ENCODE data around the gene FAM237B. TPM values are rescaled to one million over a fixed set of nuclear protein-coding genes. Genes with fewer than 3 reads are reported as not detected.
A peak's percentile ranks its signal among the peaks of the same experiment; 100 is the strongest.

FAM237B gene
- polyA plus RNA-seq, 1 donor = 0.16 TPM

- Histone ChIP-seq H3K27ac (ENCODE audit: low read length) (no peak overlapping the region), H3K4me3 (ENCODE audit: low read length) (no peak overlapping the region), H3K27me3 (ENCODE audit: control insufficient read depth, insufficient read depth, low read length) (no peaks in the 10 kb centered on the region), H3K9me3 (ENCODE audit: control insufficient read depth, low read depth, low read length) (no peaks in the 10 kb centered on the region), H3K4me1 (ENCODE audit: control insufficient read depth, insufficient read depth, low read length) (no peaks in the 10 kb centered on the region), H3K36me3 (ENCODE audit: control insufficient read depth, insufficient read depth, low read length) (peaks cover 2% of the 10 kb centered on the region)
- 79% methylated on average over 2 of the region's 5 CpGs for whole genome bisulfite sequencing (ENCODE audit: insufficient coverage, low lambda C conversion rate)
- DNase-seq = peak in 1 of 2 donors; percentile 21
Observed at GRCh38 chr7:90298145-90299038, 22.7 kb downstream of the FAM237B start.

GRCh38 chr7:90290244-90291113 is 30.6 kb downstream of the FAM237B start:
- no peak for DNase-seq
- peaks cover 6% of the 10 kb centered on the region for H3K36me3 ChIP-seq (ENCODE audit: control insufficient read depth, insufficient read depth, low read length)
- H3K4me3 ChIP-seq (ENCODE audit: low read length) = no peak overlapping the region
- H3K4me1 ChIP-seq (ENCODE audit: control insufficient read depth, insufficient read depth, low read length) = no peaks in the 10 kb centered on the region
- H3K9me3 ChIP-seq (ENCODE audit: control insufficient read depth, low read depth, low read length) = no peaks in the 10 kb centered on the region
- no peaks in the 10 kb centered on the region for H3K27me3 ChIP-seq (ENCODE audit: control insufficient read depth, insufficient read depth, low read length)
- no peak overlapping the region for H3K27ac ChIP-seq (ENCODE audit: low read length)
- WGBS (ENCODE audit: insufficient coverage, low lambda C conversion rate) = no CpG with 5 or more reads among the region's 3 CpGs

GRCh38 chr7:90288154-90288553 is 33.0 kb downstream of the FAM237B start:
- peaks cover 4% of the 10 kb centered on the region for H3K36me3 ChIP-seq (ENCODE audit: control insufficient read depth, insufficient read depth, low read length)
- H3K4me1 ChIP-seq (ENCODE audit: control insufficient read depth, insufficient read depth, low read length) = no peaks in the 10 kb centered on the region
- no peaks in the 10 kb centered on the region for H3K9me3 ChIP-seq (ENCODE audit: control insufficient read depth, low read depth, low read length)
- no peak overlapping the region for H3K27ac ChIP-seq (ENCODE audit: low read length)
- DNase-seq = no peak
- no peak overlapping the region for H3K4me3 ChIP-seq (ENCODE audit: low read length)
- H3K27me3 ChIP-seq (ENCODE audit: control insufficient read depth, insufficient read depth, low read length) = no peaks in the 10 kb centered on the region
- no CpG with 5 or more reads among the region's 3 CpGs for WGBS (ENCODE audit: insufficient coverage, low lambda C conversion rate)

- H3K4me1 ChIP-seq (ENCODE audit: control insufficient read depth, insufficient read depth, low read length) = peaks cover 12% of the 10 kb centered on the region
- no peaks in the 10 kb centered on the region for H3K36me3 ChIP-seq (ENCODE audit: control insufficient read depth, insufficient read depth, low read length)
- H3K27ac ChIP-seq (ENCODE audit: low read length) = peak overlapping the region; percentile 43
- H3K4me3 ChIP-seq (ENCODE audit: low read length) = no peak overlapping the region
- DNase-seq = peak; percentile 56 to 65
- 70% methylated on average over 2 of the region's 5 CpGs for WGBS (ENCODE audit: insufficient coverage, low lambda C conversion rate)
- no peaks in the 10 kb centered on the region for H3K9me3 ChIP-seq (ENCODE audit: control insufficient read depth, low read depth, low read length)
- no peaks in the 10 kb centered on the region for H3K27me3 ChIP-seq (ENCODE audit: control insufficient read depth, insufficient read depth, low read length)
Observed at GRCh38 chr7:90276033-90276728, 44.9 kb downstream of the FAM237B start.

GRCh38 chr7:90274161-90274560 is 46.9 kb downstream of the FAM237B start:
- H3K36me3 ChIP-seq (ENCODE audit: control insufficient read depth, insufficient read depth, low read length) = no peaks in the 10 kb centered on the region
- H3K9me3 ChIP-seq (ENCODE audit: control insufficient read depth, low read depth, low read length) = no peaks in the 10 kb centered on the region
- peaks cover 15% of the 10 kb centered on the region for H3K4me1 ChIP-seq (ENCODE audit: control insufficient read depth, insufficient read depth, low read length)
- H3K27ac ChIP-seq (ENCODE audit: low read length) = no peak overlapping the region
- H3K4me3 ChIP-seq (ENCODE audit: low read length) = no peak overlapping the region
- H3K27me3 ChIP-seq (ENCODE audit: control insufficient read depth, insufficient read depth, low read length) = no peaks in the 10 kb centered on the region
- DNase-seq = no peak

GRCh38 chr7:90272242-90272641 is 48.9 kb downstream of the FAM237B start:
- Histone ChIP-seq H3K27ac (ENCODE audit: low read length) (no peak overlapping the region), H3K4me1 (ENCODE audit: control insufficient read depth, insufficient read depth, low read length) (peaks cover 7% of the 10 kb centered on the region), H3K36me3 (ENCODE audit: control insufficient read depth, insufficient read depth, low read length) (no peaks in the 10 kb centered on the region), H3K27me3 (ENCODE audit: control insufficient read depth, insufficient read depth, low read length) (no peaks in the 10 kb centered on the region), H3K9me3 (ENCODE audit: control insufficient read depth, low read depth, low read length) (no peaks in the 10 kb centered on the region), H3K4me3 (ENCODE audit: low read length) (no peak overlapping the region)
- 100% methylated on average over 2 of the region's 2 CpGs for WGBS (ENCODE audit: insufficient coverage, low lambda C conversion rate)
- no peak for DNase-seq

GRCh38 chr7:90271753-90272152 is 49.4 kb downstream of the FAM237B start:
- no peak overlapping the region for H3K27ac ChIP-seq (ENCODE audit: low read length)

GRCh38 chr7:90270431-90271178 is 50.5 kb downstream of the FAM237B start:
- 95% methylated on average over 2 of the region's 2 CpGs for WGBS (ENCODE audit: insufficient coverage, low lambda C conversion rate)

More at GRCh38 chr7:90271753-90272152, 49.4 kb downstream of the FAM237B start:
- no peak overlapping the region for H3K4me3 ChIP-seq (ENCODE audit: low read length)
- no peaks in the 10 kb centered on the region for H3K36me3 ChIP-seq (ENCODE audit: control insufficient read depth, insufficient read depth, low read length)
- no peak for DNase-seq
- H3K4me1 ChIP-seq (ENCODE audit: control insufficient read depth, insufficient read depth, low read length) = peaks cover 7% of the 10 kb centered on the region
- WGBS (ENCODE audit: insufficient coverage, low lambda C conversion rate) = 60% methylated on average over 1 of the region's 2 CpGs
- H3K9me3 ChIP-seq (ENCODE audit: control insufficient read depth, low read depth, low read length) = no peaks in the 10 kb centered on the region
- no peaks in the 10 kb centered on the region for H3K27me3 ChIP-seq (ENCODE audit: control insufficient read depth, insufficient read depth, low read length)

GRCh38 chr7:90269163-90269562 is 51.9 kb downstream of the FAM237B start:
- Histone ChIP-seq H3K4me1 (ENCODE audit: control insufficient read depth, insufficient read depth, low read length) (peaks cover 2% of the 10 kb centered on the region), H3K27me3 (ENCODE audit: control insufficient read depth, insufficient read depth, low read length) (no peaks in the 10 kb centered on the region), H3K9me3 (ENCODE audit: control insufficient read depth, low read depth, low read length) (no peaks in the 10 kb centered on the region), H3K36me3 (ENCODE audit: control insufficient read depth, insufficient read depth, low read length) (no peaks in the 10 kb centered on the region), H3K4me3 (ENCODE audit: low read length) (no peak overlapping the region), H3K27ac (ENCODE audit: low read length) (no peak overlapping the region)
- no peak for DNase-seq
- 67% methylated on average over 1 of the region's 1 CpG for WGBS (ENCODE audit: insufficient coverage, low lambda C conversion rate)

More at GRCh38 chr7:90270431-90271178, 50.5 kb downstream of the FAM237B start:
- no peak for DNase-seq
- no peaks in the 10 kb centered on the region for H3K27me3 ChIP-seq (ENCODE audit: control insufficient read depth, insufficient read depth, low read length)
- H3K9me3 ChIP-seq (ENCODE audit: control insufficient read depth, low read depth, low read length) = no peaks in the 10 kb centered on the region
- H3K27ac ChIP-seq (ENCODE audit: low read length) = no peak overlapping the region
- H3K4me3 ChIP-seq (ENCODE audit: low read length) = no peak overlapping the region
- no peaks in the 10 kb centered on the region for H3K36me3 ChIP-seq (ENCODE audit: control insufficient read depth, insufficient read depth, low read length)
- peaks cover 2% of the 10 kb centered on the region for H3K4me1 ChIP-seq (ENCODE audit: control insufficient read depth, insufficient read depth, low read length)

Data from large intestine (tissue), 3 donors.